Muscle layer of colon (tissue), 2 donors: ENCODE data around the gene AXDND1.
"Not testable (repeated sequence)": the region's sequence is repeated elsewhere in the genome, so short reads cannot be mapped to it uniquely, and the experiment has no call there.

Experiments used
- H3K27ac ChIP-seq: one replicate; pipeline ENCODE4 v1.7.0; 2013; ENCODE audit warnings: low read depth, mild to moderate bottlenecking, low read length, moderate library complexity
- H3K27me3 ChIP-seq, 2 donors: one replicate each; pipeline ENCODE4 v1.7.0; 2013; ENCODE audit warnings: low read length in 2 of 2, mild to moderate bottlenecking in 2 of 2; ENCODE audit not compliant: insufficient read depth in 2 of 2, control insufficient read depth in 1 of 2
- H3K36me3 ChIP-seq: one replicate; pipeline ENCODE4 v1.7.0; 2013; ENCODE audit warnings: mild to moderate bottlenecking, low read length; ENCODE audit not compliant: insufficient read depth
- H3K4me1 ChIP-seq: one replicate; pipeline ENCODE4 v1.7.0; 2013; ENCODE audit warnings: mild to moderate bottlenecking, low read length; ENCODE audit not compliant: insufficient read depth
- H3K4me3 ChIP-seq, 2 donors: one replicate each; pipeline ENCODE4 v1.7.0; 2013; ENCODE audit warnings: low read length in 2 of 2, low read depth in 1 of 2, mild to moderate bottlenecking in 1 of 2, moderate library complexity in 1 of 2
- H3K9ac ChIP-seq: one replicate; pipeline ENCODE4 v1.7.0; 2013; ENCODE audit warnings: low read length
- H3K9me3 ChIP-seq: one replicate; pipeline ENCODE4 v1.7.0; 2013; ENCODE audit warnings: mild to moderate bottlenecking, low read length
- donor health status: abdominal sarcoma.
- donor health status: Adenocarcinoma of cecum.

AXDND1 gene

DNA sequence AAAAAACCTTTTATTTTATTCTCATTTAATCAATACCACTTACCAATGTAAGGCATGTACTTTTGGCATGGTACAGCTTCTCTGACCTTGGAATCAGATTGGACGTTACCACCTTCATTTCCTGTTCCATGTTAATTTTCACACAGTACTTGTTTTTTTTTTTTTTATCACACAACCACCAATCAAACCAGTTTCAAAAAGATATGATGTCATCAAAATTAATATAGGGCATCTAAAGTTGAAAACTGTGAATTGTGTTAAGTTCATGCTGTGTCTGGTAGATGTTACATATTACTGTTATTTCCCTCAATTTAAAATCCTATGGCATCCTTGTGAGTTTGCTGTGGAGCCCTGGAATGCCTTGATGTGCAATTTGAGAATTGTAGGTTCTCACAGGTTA lies 124.8 kb downstream of the AXDND1 start:
- Histone ChIP-seq H3K27ac (no peak overlapping the region), H3K4me1 (no peaks in the 10 kb centered on the region), H3K9ac (no peak overlapping the region), H3K27me3 (no peaks in the 10 kb centered on the region), H3K9me3 (no peaks in the 10 kb centered on the region), H3K4me3 (no peak overlapping the region), H3K36me3 (no peaks in the 10 kb centered on the region)

DNA sequence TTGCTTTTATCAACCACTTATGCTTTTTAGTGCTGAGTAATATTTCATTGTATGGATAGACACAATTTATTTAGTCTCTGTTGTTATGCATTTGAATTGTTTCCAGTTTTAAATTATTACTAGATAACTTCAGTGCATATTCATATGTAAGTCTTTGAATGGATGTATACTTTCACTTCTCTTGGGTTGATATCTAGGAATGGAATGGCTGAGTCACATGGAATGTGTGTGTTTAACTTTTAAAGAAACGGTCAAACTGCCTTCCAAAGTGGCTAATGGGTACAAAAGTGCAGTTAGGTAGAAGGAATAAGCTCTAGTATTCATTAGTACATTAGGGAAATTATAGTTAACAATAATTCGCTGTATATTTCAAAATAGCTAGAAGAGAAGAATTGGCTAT lies 127.6 kb downstream of the AXDND1 start:
- H3K9ac ChIP-seq, result no peak overlapping the region
- H3K4me1 ChIP-seq, result no peaks in the 10 kb centered on the region
- H3K36me3 ChIP-seq, result no peaks in the 10 kb centered on the region
- H3K27me3 ChIP-seq, result no peaks in the 10 kb centered on the region
- no peak overlapping the region for H3K27ac ChIP-seq
- H3K4me3 ChIP-seq, result no peak overlapping the region
- no peaks in the 10 kb centered on the region for H3K9me3 ChIP-seq

DNA sequence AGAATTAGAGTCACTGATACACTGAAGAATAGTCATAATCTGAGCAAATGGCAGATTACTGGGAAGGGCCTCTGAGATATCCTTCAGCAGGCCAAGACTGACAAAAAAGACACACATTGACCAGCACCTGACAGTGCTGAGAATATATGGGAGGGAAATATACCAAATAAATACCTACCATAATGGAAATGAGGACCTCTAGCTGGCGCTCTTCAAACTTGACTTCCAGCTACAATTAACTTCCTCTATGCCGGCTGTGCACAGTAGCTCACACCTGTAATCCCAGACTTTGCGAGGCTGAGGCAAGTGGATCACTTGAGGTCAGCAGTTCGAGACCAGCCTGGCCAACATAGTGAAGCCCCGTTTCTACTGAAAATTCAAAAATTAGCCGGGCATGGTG lies 140.4 kb downstream of the AXDND1 start:
- Histone ChIP-seq H3K27me3 (no peaks in the 10 kb centered on the region), H3K27ac (no peak overlapping the region), H3K4me3 (no peak overlapping the region), H3K9ac (no peak overlapping the region), H3K4me1 (no peaks in the 10 kb centered on the region), H3K9me3 (no peaks in the 10 kb centered on the region), H3K36me3 (no peaks in the 10 kb centered on the region)

DNA sequence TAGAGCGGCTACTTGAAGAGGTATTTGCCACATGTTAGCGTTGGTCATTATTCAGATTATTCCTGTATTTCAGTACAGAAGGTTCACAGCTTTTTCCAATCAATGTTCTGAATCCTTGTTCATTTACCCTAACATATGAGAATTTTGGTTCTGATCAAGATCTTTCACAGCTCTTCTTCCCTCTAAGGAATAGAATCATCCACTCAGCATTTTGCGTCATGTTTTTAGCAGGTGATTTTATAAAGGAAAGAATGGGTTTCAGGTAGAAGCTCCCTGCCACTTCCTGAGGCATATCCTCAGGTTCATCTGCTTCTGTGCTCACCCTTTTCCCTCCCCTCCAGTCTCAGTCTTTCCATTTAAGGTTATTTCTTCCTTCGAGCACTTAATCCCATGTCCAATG lies 143.6 kb downstream of the AXDND1 start:
- H3K4me3 ChIP-seq, result no peak overlapping the region
- no peaks in the 10 kb centered on the region for H3K36me3 ChIP-seq
- no peaks in the 10 kb centered on the region for H3K4me1 ChIP-seq
- H3K27ac ChIP-seq, result no peak overlapping the region
- no peaks in the 10 kb centered on the region for H3K27me3 ChIP-seq
- no peak overlapping the region for H3K9ac ChIP-seq
- H3K9me3 ChIP-seq, result no peaks in the 10 kb centered on the region

DNA sequence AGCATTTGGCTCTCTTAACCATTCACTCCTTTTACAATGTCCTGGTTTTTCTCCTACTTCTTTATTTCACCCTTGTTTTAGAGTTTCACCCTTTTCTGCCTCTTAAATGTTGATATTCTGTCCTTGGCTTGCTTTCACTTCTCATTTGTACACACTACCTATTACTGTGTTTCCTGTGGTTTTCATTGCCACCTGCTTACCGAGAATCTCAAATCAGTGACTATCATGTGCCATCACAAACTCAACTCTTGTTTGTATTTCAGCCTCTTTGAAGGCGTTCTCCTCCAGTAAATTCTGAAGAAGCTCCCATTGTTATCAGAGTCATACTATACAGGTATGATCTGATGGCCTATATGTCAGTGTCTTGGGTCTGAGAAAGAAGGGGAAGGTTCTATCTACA lies 144.3 kb downstream of the AXDND1 start:
- no peak overlapping the region for H3K9ac ChIP-seq
- H3K27me3 ChIP-seq, result no peaks in the 10 kb centered on the region
- no peak overlapping the region for H3K27ac ChIP-seq
- no peaks in the 10 kb centered on the region for H3K36me3 ChIP-seq
- no peaks in the 10 kb centered on the region for H3K9me3 ChIP-seq
- no peaks in the 10 kb centered on the region for H3K4me1 ChIP-seq
- H3K4me3 ChIP-seq, result no peak overlapping the region

GRCh38 chr1:179516976-179517705 lies 151.4 kb downstream of the AXDND1 start:
- Histone ChIP-seq H3K9ac (no peak overlapping the region), H3K27ac (no peak overlapping the region), H3K27me3 (no peaks in the 10 kb centered on the region), H3K36me3 (no peaks in the 10 kb centered on the region), H3K4me1 (no peaks in the 10 kb centered on the region), H3K9me3 (no peaks in the 10 kb centered on the region), H3K4me3 (no peak overlapping the region)

GRCh38 chr1:179518544-179518943 lies 152.8 kb downstream of the AXDND1 start:
- not testable (repeated sequence) for H3K9me3 ChIP-seq, H3K4me1 ChIP-seq

GRCh38 chr1:179529482-179530195 lies 163.9 kb downstream of the AXDND1 start:
- no peak overlapping the region for H3K27ac ChIP-seq
- H3K9ac ChIP-seq, result no peak overlapping the region
- H3K9me3 ChIP-seq, result no peaks in the 10 kb centered on the region
- no peaks in the 10 kb centered on the region for H3K4me1 ChIP-seq
- H3K36me3 ChIP-seq, result no peaks in the 10 kb centered on the region
- no peak overlapping the region for H3K4me3 ChIP-seq
- no peaks in the 10 kb centered on the region for H3K27me3 ChIP-seq

More at GRCh38 chr1:179518544-179518943, 152.8 kb downstream of the AXDND1 start:
- not testable (repeated sequence) for H3K27me3 ChIP-seq, H3K9ac ChIP-seq, H3K4me3 ChIP-seq, H3K27ac ChIP-seq, H3K36me3 ChIP-seq

- no peak overlapping the region for H3K27ac ChIP-seq
- no peaks in the 10 kb centered on the region for H3K27me3 ChIP-seq
- H3K4me1 ChIP-seq, result no peaks in the 10 kb centered on the region
- H3K36me3 ChIP-seq, result no peaks in the 10 kb centered on the region
- H3K4me3 ChIP-seq, result no peak overlapping the region
- no peak overlapping the region for H3K9ac ChIP-seq
- no peaks in the 10 kb centered on the region for H3K9me3 ChIP-seq
Measured at GRCh38 chr1:179530352-179530751, 164.6 kb downstream of the AXDND1 start.

DNA sequence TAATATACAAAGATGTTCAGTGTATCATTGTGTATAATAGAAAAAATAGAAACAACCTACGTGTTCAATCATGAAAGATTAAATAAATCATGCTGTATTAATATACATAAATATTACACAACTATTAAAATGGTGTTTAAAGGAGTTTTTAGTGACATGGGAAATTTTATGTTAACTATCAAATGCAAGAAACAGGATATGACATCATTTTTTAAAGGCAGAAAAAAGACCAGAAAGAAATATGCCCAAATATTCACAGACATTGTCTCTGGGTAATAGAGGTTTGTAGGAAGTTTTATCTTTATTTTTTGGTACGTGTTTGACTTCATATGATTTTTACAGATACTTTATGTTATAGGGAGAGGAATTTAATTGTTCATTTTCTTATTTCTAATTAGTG lies 176.0 kb downstream of the AXDND1 start:
- no peak overlapping the region for H3K27ac ChIP-seq
- no peaks in the 10 kb centered on the region for H3K9me3 ChIP-seq
- H3K9ac ChIP-seq, result no peak overlapping the region
- H3K4me3 ChIP-seq, result no peak overlapping the region
- H3K4me1 ChIP-seq, result no peaks in the 10 kb centered on the region
- H3K27me3 ChIP-seq, result no peaks in the 10 kb centered on the region
- H3K36me3 ChIP-seq, result no peaks in the 10 kb centered on the region

DNA sequence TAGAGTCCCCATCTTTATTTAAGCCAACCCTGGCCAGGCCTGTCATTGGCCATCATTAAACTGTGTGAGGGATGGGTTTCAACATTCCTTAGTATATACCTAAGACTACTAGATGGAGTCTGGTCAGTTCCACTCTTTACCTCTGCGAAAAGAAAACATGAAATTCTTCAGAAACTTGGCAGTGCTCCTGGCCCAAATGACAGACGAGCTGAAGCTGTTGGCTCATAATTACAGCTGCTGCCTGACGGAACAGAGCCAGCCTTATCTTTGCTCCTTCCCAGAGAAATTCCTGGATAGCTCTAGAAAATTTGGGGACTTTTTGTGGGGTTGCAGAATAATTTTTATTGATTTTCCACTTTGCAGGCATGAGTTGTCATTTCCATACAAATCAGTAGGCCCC lies 179.6 kb downstream of the AXDND1 start:
- no peaks in the 10 kb centered on the region for H3K36me3 ChIP-seq
- no peak overlapping the region for H3K27ac ChIP-seq
- no peaks in the 10 kb centered on the region for H3K9me3 ChIP-seq
- H3K4me1 ChIP-seq, result no peaks in the 10 kb centered on the region
- no peak overlapping the region for H3K4me3 ChIP-seq
- H3K27me3 ChIP-seq, result no peaks in the 10 kb centered on the region
- H3K9ac ChIP-seq, result no peak overlapping the region

DNA sequence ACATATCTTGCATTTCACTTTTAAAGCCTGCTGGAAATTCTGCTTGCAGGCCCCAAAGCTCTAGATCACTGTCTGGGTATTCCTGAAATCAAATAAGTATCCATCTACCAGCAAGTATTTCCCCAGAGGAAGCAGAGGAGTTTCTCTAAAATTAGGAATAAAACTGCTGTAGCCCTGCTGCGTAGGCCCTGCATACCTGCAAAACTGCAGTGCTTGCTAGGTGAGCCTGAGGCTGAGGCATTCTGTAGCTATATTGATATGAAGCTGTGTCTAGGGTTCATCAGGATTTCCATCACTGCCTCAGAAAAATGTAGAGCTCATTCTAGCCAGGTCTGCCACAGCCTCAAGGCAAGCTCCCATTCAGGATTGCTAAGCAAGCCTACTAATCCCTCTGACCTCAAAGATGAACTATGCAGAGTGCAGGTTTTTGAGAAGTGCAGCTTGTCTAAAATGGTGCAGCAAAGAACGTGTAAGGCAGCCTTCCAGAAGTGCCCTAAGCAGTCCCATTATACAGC lies 181.3 kb downstream of the AXDND1 start:
- Histone ChIP-seq H3K36me3 (no peaks in the 10 kb centered on the region), H3K27ac (no peak overlapping the region), H3K4me1 (no peaks in the 10 kb centered on the region), H3K27me3 (no peaks in the 10 kb centered on the region), H3K9ac (no peak overlapping the region), H3K9me3 (no peaks in the 10 kb centered on the region), H3K4me3 (no peak overlapping the region)
